Rectal smooth muscle tissue (tissue), 1 donor: ENCODE results near the gene SUSD1.

ENCODE experiments used
- H3K27ac ChIP-seq: one replicate; pipeline ENCODE4 v1.7.0; 2013; ENCODE audit warnings: low read depth, low read length, inconsistent platforms
- H3K27me3 ChIP-seq: one replicate; pipeline ENCODE4 v1.7.0; 2013; ENCODE audit warnings: low read length; ENCODE audit not compliant: control insufficient read depth, insufficient read depth
- H3K36me3 ChIP-seq: one replicate; pipeline ENCODE4 v1.7.0; 2013; ENCODE audit warnings: low read length; ENCODE audit not compliant: control insufficient read depth, insufficient read depth
- H3K4me1 ChIP-seq: one replicate; pipeline ENCODE4 v1.7.0; 2013; ENCODE audit warnings: low read length; ENCODE audit not compliant: control insufficient read depth, insufficient read depth
- H3K4me3 ChIP-seq: one replicate; pipeline ENCODE4 v1.7.0; 2013; ENCODE audit warnings: low read length
- H3K9ac ChIP-seq: one replicate; pipeline ENCODE4 v1.7.0; 2013; ENCODE audit warnings: low read length

The SUSD1 gene

GRCh38 chr9:112064871-112065270 lies 110.2 kb downstream of the SUSD1 start:
- no peak overlapping the region for H3K9ac ChIP-seq
- no peak overlapping the region for H3K27ac ChIP-seq
- peaks cover 5% of the 10 kb centered on the region for H3K4me1 ChIP-seq
- H3K36me3 ChIP-seq, result no peaks in the 10 kb centered on the region
- H3K27me3 ChIP-seq, result no peaks in the 10 kb centered on the region
- H3K4me3 ChIP-seq, result no peak overlapping the region

DNA sequence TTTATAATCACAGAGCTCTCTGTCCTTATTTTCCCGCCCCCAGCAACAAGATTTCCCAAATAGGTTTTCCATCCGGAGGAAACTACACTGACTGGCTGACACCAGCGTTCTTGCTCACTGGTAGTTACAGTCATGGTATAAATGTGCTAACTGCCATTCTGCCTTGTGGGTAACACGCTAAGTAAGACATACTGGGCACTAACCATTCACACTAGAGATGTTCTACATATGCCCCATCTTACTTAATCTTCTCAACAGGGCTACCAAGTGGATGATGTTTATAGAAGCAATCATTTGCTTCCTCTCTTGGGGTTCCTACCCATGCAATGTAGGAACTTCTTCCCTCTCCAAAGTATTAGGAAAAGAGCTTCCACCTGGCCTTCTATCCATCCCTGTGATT lies 111.5 kb downstream of the SUSD1 start:
- no peaks in the 10 kb centered on the region for H3K36me3 ChIP-seq
- no peak overlapping the region for H3K27ac ChIP-seq
- H3K4me1 ChIP-seq, result peaks cover 8% of the 10 kb centered on the region
- no peaks in the 10 kb centered on the region for H3K27me3 ChIP-seq
- H3K4me3 ChIP-seq, result no peak overlapping the region
- no peak overlapping the region for H3K9ac ChIP-seq

DNA sequence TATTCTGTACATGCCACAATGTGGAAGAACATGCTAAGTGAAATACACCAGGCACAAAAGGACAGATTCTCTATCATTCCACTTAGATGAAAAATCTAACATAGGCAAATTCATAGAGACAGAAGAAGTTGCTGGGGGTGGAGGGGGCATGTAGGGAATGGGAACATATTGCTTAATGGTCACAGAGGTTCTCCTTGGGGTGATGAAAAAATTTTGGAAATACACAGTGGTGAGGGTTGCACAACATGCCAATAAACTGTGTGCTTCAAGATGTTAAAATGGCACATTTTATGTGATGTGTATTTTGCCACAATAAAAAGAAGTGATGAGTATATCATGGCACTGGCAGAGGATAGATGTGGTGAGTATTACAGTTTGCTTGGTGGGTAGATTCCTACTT lies 111.9 kb downstream of the SUSD1 start:
- Histone ChIP-seq H3K27ac (no peak overlapping the region), H3K4me1 (peaks cover 8% of the 10 kb centered on the region), H3K27me3 (no peaks in the 10 kb centered on the region), H3K9ac (no peak overlapping the region), H3K4me3 (no peak overlapping the region), H3K36me3 (no peaks in the 10 kb centered on the region)

DNA sequence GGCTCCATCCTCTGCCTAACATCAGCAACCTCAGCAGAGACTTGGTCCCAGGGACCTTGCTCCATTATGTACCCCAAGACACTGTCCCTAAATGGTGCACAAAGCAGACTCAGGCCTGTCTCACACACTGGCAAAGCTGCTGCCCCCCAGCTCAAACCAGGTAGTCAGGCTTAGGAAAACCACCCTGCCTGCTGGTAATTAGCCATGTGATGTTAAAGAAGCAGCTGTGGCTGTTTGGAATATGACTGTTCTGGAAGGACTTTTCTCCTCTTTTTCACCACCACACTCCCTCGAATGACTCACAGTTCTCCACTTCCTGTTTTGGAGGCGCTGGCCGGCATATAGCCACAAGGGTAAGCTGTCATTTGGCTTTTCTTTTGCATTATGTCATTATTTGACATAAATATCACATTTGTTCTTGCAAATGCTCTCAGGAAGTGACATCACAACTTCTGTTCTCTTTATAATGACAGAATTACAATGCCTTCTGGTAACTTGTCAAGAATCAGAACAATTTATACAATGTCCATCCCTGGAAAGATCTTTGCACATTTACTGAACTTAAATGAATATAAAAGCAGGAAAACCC lies 113.9 kb downstream of the SUSD1 start:
- no peak overlapping the region for H3K4me3 ChIP-seq
- no peak overlapping the region for H3K9ac ChIP-seq
- H3K27me3 ChIP-seq, result no peaks in the 10 kb centered on the region
- H3K36me3 ChIP-seq, result no peaks in the 10 kb centered on the region
- peak overlapping the region; percentile 72 for H3K27ac ChIP-seq
- H3K4me1 ChIP-seq, result peaks cover 8% of the 10 kb centered on the region

- H3K4me1 ChIP-seq, result peaks cover 8% of the 10 kb centered on the region
- no peak overlapping the region for H3K27ac ChIP-seq
- no peak overlapping the region for H3K4me3 ChIP-seq
- H3K36me3 ChIP-seq, result no peaks in the 10 kb centered on the region
- no peaks in the 10 kb centered on the region for H3K27me3 ChIP-seq
- no peak overlapping the region for H3K9ac ChIP-seq
Observed at GRCh38 chr9:112059966-112060320, 115.2 kb downstream of the SUSD1 start.

DNA sequence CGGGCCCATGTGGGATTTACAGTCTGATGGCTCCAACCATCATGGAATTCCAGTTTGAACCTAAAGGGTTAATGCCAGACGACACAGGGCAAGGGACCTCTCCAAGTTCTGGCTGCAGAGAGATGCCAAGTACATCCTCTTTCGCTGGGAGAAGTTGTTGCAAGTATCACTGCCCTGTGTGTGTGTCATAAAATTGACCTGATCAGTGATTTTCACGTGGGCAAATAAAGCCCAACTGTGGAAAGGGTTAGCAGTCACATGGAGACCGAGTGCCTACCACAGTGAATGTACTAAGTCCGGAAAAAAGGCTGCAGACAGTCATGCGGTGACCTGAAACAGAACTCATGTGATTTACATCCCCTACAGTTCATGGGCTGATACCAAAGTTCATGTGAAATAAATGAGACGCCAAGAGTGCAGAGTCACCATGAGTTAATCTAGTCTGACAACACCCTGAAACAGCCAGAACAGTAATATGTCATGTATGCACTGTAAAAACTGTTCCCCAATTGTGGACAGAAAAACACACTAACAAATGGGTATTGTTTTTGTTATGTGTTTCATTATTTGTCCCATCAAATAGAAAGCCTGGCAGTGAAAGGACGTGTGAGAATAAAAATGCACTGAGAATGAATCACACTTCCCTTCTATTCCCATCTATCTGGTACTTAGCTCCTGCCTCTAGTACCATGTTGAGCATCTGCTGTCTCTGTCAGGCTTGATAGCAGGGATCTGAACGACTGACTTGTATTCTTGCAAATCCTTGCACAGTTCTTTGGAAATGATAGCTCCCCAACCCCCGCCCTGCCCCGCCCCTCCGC lies 115.7 kb downstream of the SUSD1 start:
- Histone ChIP-seq H3K4me1 (peaks cover 8% of the 10 kb centered on the region), H3K4me3 (no peak overlapping the region), H3K36me3 (no peaks in the 10 kb centered on the region), H3K27ac (peak overlapping the region; percentile 48), H3K9ac (no peak overlapping the region), H3K27me3 (no peaks in the 10 kb centered on the region)

GRCh38 chr9:112056996-112057395 lies 118.1 kb downstream of the SUSD1 start:
- Histone ChIP-seq H3K36me3 (no peaks in the 10 kb centered on the region), H3K9ac (no peak overlapping the region), H3K27me3 (no peaks in the 10 kb centered on the region), H3K4me1 (peaks cover 8% of the 10 kb centered on the region), H3K27ac (no peak overlapping the region), H3K4me3 (no peak overlapping the region)

DNA sequence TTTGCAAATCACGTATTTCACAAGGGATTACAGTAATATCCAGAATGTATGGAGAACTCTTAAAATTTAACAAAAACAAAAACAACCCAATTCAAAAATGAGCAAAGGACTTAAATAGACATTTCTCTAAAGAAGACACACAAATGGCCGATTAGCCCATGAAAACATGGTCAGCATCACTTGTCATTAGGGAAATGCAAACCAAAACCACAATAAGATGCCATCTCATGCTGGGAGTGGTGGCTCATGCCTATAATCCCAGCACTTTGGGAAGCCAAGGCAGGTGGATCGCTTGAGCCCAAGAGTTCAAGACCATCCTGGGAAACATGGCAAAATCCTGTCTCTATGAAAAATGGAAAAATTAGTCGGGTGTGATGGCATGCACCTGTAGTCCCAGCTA lies 120.2 kb downstream of the SUSD1 start:
- peaks cover 17% of the 10 kb centered on the region for H3K4me1 ChIP-seq
- H3K9ac ChIP-seq, result no peak overlapping the region
- no peaks in the 10 kb centered on the region for H3K27me3 ChIP-seq
- no peaks in the 10 kb centered on the region for H3K36me3 ChIP-seq
- H3K27ac ChIP-seq, result no peak overlapping the region
- H3K4me3 ChIP-seq, result no peak overlapping the region

DNA sequence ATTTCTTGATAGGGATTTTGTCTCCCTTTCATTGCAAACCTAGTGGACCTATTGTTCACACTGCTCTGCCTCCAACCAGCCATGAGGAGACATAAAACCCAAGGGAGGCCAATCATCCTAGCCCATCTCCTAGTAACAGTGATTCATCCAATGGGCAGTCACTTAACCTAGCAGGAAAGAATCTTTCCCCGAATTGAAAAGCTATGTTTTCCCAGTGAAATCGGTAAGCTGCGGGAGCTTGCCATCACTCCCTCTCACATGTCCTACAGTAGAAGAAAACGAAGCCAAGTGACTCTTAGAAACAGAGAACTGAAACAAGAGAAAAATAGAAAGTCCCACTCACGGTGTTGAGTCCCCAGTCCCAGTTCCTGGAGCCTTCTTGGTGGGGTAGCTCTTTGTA lies 123.3 kb downstream of the SUSD1 start:
- Histone ChIP-seq H3K9ac (no peak overlapping the region), H3K4me3 (no peak overlapping the region), H3K27ac (no peak overlapping the region), H3K27me3 (no peaks in the 10 kb centered on the region), H3K36me3 (no peaks in the 10 kb centered on the region), H3K4me1 (peaks cover 22% of the 10 kb centered on the region)

- Histone ChIP-seq H3K27ac (peak overlapping the region; percentile 54), H3K4me1 (peaks cover 22% of the 10 kb centered on the region), H3K36me3 (no peaks in the 10 kb centered on the region), H3K9ac (no peak overlapping the region), H3K4me3 (peak overlapping the region; percentile 9), H3K27me3 (no peaks in the 10 kb centered on the region)
Observed at GRCh38 chr9:112050544-112051475, 124.3 kb downstream of the SUSD1 start.

- Histone ChIP-seq H3K4me3 (peak overlapping the region; percentile 9), H3K27ac (peak overlapping the region; percentile 62), H3K27me3 (no peaks in the 10 kb centered on the region), H3K9ac (no peak overlapping the region), H3K36me3 (no peaks in the 10 kb centered on the region), H3K4me1 (peaks cover 22% of the 10 kb centered on the region)
Observed at GRCh38 chr9:112049811-112050516, 125.1 kb downstream of the SUSD1 start.
